Measurements from ENCODE around the gene MRPL18.
A peak's percentile ranks its signal among the peaks of the same experiment; 100 is the strongest.
"Not testable (repeated sequence)": the region's sequence is repeated elsewhere in the genome, so short reads cannot be mapped to it uniquely, and the experiment has no call there.

Gene MRPL18

GRCh38 chr6:159790149-159790955 lies at the start of gene MRPL18:
TSS of gene MRPL18 (plus strand) at chr6:159790467. CDS start at chr6:159790588, 121 bp downstream.
- DNase-seq: peak; percentile 98

GRCh38 chr6:159742165-159742564 lies 48.1 kb upstream of the MRPL18 start:
- no peak for DNase-seq

DNA sequence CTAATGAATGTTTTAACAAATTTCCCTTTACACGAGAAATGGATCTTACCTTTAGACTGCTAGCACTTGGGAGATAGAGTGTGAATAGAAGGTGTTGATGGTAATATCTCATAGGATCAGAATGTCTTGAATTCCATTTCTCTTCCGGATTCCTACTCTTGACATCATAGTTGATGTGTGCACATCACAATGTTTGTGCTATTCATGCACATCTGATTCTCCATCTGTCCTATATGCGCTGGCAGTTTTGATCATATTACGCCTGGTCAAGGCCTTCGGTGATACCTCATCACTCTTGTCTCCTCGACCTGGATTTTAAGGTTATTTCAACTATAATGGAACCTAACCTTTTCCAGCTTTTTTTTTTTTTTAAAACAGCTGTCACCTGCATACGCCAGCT lies 45.2 kb upstream of the MRPL18 start:
- no peak for DNase-seq

GRCh38 chr6:159746759-159747158 lies 43.5 kb upstream of the MRPL18 start:
- no peak for DNase-seq

DNA sequence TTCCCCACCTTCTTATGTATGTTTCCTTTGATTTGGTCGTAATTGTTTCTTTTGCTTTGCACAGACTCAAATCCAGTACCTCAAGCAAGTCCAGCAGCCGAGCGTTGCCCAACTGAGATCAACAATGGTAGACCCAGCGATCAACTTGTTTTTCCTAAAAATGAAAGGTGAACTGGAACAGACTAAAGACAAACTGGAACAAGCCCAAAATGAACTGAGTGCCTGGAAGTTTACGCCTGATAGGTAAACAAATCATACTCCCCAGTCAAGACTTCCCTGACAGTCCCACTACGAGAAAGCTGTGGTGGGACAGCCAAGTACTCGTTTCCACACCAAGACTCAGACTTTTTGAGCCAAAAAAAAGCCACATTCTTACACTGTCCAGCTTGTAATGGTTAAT lies 42.1 kb upstream of the MRPL18 start:
- not testable (repeated sequence) for DNase-seq

DNA sequence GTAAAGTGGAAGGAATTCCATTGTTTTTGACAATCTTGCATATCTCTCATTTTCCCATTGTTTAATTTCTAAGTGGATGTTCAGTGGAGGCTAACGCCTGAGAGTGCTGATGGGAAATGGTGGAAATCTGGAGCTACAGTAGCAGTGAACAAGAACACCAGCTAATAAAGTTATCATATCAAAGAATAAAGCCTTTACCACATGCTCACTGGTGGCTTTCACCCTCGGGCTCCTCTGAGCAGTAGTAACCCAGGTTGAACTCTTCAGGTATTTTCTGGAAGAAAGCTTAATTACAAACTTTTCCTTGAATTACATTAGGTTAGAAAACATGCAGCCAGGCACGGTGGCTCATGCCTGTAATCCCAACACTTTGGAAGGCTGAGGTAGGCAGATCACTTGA lies 38.8 kb upstream of the MRPL18 start:
- no peak for DNase-seq

DNA sequence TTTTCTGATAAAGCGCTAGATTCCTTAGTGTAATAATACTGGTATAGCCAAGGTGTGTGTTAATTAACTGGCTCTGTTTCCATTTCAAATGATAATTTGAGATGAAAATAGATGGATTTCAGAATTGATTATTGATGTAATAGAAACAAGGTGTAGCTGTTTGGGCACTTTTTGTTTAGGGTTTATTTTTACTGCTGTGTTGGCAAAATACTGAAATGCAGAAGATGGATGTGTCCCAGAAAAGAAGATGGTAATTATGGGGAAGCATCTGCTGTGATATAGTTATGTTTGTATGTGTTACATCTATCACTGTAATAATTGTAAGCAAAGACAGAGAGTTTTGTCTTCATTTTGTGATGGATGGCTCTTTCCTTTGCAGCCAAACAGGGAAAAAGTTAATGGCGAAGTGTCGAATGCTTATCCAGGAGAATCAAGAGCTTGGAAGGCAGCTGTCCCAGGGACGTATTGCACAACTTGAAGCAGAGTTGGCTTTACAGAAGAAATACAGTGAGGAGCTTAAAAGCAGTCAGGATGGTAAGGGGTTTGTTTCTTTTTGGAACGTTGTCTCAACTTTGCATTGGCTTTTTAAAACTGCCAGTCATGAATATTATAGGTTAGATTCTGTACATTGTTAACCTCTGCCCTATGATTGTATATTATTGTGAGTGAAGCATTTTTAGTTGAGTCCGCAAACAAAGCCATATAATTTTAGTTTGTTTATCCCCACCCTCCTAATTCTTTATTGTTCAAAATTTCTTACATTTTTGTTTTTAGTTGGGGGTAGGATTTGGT lies 37.0 kb upstream of the MRPL18 start:
- no peak for DNase-seq

DNA sequence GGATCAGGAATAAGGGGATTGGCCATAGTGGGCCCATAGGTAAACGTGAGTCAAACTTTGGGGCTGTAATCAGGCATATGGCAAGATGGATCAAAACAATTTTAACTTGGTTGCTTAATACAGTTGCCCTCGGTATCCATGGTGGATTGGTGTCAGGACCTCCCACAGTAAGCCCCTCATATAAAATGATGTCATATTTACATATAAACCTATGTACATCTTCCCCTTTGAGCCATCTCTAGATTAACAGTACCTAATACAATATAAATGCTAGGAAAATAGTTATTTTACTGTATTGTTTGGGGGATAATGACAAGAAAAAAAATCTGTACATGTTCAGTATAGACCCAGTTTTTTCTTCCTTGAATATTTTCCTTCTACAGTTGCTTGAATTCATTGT lies 35.9 kb upstream of the MRPL18 start:
- no peak for DNase-seq

DNA sequence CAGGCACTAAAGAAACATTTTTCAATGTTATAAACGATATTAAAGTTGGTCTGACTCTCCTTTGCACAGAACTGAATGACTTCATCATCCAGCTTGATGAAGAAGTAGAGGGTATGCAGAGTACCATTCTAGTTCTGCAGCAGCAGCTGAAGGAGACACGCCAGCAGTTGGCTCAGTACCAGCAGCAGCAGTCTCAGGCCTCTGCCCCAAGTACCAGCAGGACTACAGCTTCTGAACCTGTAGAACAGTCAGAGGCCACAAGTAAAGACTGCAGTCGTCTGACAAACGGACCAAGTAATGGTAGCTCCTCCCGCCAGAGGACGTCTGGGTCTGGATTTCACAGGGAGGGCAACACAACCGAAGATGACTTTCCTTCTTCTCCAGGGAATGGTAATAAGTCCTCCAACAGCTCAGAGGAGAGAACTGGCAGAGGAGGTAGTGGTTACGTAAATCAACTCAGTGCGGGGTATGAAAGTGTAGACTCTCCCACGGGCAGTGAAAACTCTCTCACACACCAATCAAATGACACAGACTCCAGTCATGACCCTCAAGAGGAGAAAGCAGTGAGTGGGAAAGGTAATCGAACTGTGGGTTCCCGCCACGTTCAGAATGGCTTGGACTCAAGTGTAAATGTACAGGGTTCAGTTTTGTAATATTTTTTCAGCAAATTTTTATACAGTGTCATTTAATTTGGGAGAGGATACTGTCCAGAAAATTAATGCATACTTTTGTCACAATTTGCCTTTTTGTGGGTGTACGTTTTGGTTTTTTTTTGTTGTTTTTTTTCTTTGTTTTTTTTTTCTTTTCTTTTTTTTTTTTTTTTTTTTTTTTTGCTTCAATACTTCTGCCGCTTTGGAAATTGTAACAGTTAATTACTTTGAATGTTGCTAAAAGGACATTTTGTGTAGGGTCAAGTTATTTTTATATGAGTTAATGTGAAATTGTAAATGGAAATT lies 35.0 kb upstream of the MRPL18 start:
- DNase-seq: no peak

DNA sequence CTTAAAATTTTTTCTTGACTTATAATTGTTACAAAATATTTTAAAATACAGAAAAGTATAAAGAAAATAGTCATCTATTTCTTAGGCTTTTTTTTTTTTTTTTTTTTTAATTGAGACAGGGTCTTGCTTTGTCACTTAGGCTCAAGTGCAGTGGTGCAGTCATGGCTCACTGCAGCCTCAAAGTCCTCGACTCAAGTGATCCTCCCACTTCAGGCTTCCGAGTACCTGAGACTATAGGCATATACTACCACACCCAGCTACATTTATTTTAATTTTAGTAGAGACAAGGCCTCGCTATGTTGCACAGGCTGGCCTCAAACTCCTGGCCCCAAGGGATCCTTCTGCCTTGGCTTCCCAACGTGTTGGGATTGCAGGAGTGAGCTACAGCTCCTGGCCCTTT lies 33.8 kb upstream of the MRPL18 start:
- DNase-seq: no peak

DNA sequence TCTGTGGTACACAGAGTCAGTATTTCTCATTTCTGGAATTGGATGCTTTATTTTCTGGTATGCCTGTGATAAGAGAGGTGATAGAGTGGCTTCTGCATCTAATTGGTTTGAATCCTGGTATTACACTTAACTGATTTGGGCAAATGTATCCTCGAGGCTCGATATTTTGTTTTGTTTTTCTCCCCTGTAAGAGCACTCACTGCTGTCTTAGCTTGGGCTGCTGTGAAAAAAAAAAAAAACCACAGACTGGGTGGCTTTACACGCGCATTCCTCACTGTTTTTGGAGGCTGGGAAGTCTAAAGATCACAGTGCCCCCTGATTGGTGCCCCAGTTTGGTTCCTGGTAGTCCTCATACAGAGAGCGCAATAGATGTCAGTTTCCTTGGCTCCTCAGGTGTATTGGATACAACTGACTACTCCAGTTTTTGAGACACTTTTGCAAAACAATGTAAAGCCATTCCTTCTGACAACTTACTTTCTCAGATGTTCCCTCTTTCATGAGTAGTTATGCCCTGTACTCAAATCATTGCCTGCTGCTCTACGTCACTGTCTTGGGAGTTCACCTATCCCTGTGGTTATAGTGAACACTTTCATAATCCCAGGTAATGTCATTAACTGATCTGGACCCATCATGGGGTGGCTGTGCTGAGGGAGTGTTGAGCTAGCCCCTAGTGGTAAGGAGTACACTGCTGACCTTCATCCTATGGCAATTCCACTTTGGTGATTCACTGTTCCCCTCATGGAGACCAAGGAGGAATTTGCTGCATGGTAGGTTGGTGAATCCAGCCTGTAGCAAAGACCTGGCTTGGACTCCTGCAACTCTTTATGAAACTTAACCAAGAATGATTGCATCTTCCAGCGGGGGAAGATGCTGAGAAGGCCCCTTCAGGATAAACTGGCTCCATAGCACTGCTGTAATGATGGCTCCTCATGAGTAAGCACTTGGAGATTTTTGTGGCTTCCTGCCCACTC lies 32.0 kb upstream of the MRPL18 start:
- no peak for DNase-seq

- DNase-seq: no peak
These were observed 30.6 kb upstream of the MRPL18 start for GRCh38 chr6:159759645-159760044.

DNA sequence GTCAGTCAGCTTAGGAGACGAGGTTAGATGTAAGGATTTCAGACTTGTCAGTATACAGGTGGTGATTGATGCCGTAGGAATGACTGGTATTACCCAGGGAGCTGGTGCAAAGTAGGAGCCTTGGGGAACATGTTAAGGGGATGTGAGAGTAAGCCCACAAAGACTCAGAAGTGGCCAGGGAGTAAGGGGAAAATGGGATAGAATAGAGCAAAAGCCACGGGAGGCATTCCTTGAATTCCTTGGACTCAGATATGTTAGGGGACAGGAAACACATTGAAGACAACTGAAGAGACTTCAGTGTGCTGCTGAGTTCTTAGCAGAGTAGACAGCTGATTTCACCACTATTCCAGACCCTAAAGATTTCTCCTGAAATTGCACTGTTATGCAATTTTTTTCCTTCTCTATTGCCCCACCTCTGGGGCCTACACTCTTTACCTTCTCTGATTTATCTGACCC lies 29.6 kb upstream of the MRPL18 start:
- peak; percentile 29 for DNase-seq

GRCh38 chr6:159761129-159761872 lies 29.0 kb upstream of the MRPL18 start:
- peak; percentile 39 for DNase-seq

DNA sequence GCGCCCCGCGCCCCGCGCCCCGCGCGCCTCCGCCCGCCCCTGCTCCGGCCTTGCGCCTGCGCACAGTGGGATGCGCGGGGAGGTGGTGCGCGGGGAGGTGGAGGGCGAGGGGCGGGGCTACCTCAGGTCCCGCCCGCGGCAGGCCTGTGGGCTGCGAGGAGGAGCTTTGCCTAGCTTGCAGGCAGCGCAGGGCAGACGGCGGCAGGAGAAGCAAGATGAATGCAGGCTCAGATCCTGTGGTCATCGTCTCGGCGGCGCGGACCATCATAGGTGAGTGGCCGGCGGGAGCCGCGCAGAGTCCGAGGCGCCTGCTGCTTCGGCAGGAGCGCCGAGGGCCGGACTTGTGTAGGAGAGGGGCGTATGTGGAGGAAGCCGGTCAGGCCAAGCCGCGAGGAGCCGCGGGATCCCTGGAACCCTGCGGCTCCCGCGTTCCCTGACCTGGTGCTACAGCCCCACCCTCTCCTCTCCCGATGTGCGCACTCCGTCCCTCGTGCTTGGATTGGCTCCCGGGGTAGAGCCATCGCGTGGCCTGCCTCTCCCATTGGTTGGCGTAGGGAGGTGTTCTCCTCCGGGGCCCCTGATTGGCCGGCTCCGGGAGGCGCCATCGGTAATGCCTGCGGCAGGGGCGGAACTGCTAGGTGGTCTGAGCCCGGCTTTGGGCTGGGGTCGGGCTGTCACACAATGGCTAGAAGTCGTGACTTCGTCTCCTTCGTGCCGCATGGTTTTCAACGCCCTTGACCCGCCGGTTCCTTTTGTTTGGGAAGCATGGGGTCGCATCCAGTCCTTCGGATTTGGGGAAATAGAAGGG lies 28.2 kb upstream of the MRPL18 start, which contains the start of gene ACAT2:
Gene ACAT2 (plus strand): TSS at position 173 of the 808 bp plus-strand sequence. CDS start 43 bp downstream, at position 216.
- peak; percentile 91 for DNase-seq

- peak; percentile 55 for DNase-seq
These were observed 27.5 kb upstream of the MRPL18 start for GRCh38 chr6:159762681-159763293.

DNA sequence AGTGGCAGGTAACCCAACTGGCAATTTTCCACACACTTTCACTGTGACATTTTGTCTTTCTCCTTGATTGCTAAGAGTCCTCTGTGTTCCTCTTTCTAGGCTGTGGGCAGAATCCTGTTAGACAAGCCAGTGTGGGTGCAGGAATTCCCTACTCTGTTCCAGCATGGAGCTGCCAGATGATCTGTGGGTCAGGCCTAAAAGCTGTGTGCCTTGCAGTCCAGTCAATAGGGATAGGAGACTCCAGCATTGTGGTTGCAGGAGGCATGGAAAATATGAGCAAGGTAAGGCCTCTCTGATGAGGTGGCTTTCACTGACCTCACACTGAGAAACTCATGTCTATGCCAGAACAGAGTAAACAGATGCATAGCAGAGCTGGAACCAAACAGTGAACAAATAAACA lies 23.4 kb upstream of the MRPL18 start:
- DNase-seq: no peak

DNA sequence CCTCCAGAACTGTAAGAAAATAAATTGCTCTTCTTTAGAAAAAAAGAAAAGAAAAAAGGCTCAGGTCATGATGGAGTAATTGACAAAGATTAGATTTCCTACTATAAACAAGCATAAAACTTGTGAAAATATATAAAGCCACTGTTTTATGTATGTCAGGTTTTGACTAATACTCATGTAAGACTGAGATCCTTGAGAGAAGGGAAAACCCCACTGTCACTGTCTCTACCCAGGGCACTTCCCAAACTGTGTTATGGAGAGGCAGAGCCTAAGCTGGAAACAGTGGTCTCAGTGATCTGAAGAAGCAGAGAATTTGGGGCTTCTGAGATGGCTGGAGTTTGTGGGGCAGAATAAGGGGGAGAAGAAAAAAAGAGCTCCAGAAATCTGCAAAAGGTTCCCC lies 20.8 kb upstream of the MRPL18 start:
- no peak for DNase-seq

DNA sequence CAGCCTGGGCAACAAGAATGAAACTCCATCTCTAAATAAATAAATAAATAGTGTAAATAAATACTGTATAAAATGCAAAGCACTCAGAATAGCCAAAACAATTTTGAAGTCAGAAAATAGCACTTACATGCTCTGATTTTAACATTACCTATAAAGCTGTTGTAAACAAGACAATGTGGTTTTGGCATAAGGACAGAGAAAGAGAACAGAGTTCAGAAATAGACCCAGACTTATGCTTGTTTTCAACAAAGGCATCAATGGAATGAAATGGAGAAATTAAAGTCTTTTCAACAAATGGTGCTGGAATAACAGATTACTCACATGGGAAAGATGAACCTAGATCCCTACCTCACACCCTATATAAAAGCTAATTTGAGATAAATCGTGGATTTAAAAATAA lies 18.1 kb upstream of the MRPL18 start:
- no peak for DNase-seq
